ENCODE results near the gene ERVFRD-1. TPM values are rescaled to one million over a fixed set of nuclear protein-coding genes. Genes with fewer than 3 reads are reported as not detected.

ERVFRD-1 gene
- polyA plus RNA-seq, 1 experiment: not detected

GRCh38 chr6:11085758-11086435 lies 25.6 kb downstream of the ERVFRD-1 start:
- POLR2A ChIA-PET: no interaction called here
- no peak for TF ChIP-seq CTCF (IDR thresholded peaks at IDR 0.05; ENCODE audit: low read depth, low read length)
- no peak for DNase-seq (ENCODE audit: low read depth, low spot score)
- CTCF ChIA-PET: interaction anchor here (0.6 kb wide), 1 partner anchor 400 kb away, joined by 4 read pairs; no protein-coding TSS in a partner anchor
- no peak overlapping the region for H3K4me3 ChIP-seq (ENCODE audit: low read depth, low read length)
- H3K27me3 ChIP-seq (ENCODE audit: control insufficient read depth, insufficient read depth, low read length): no peaks in the 10 kb centered on the region
- H3K9me3 ChIP-seq (ENCODE audit: control insufficient read depth, insufficient read depth, low read length): peaks cover 3% of the 10 kb centered on the region; the same call in 1 of the 2 replicates
- no peak overlapping the region for H3K27ac ChIP-seq (ENCODE audit: low read depth, low read length)

GRCh38 chr6:11083956-11084355 lies 27.6 kb downstream of the ERVFRD-1 start:
- DNase-seq (ENCODE audit: low read depth, low spot score): no peak
- TF ChIP-seq CTCF (IDR thresholded peaks at IDR 0.05; ENCODE audit: low read depth, low read length): no peak
- ChIA-PET POLR2A (no interaction called here), CTCF (interaction anchor here (0.8 to 3.2 kb wide), 3 partner anchors 14 to 412 kb away, joined by 3 to 17 read pairs (median 3); no protein-coding TSS in a partner anchor)
- Histone ChIP-seq H3K27ac (ENCODE audit: low read depth, low read length) (no peak overlapping the region), H3K27me3 (ENCODE audit: control insufficient read depth, insufficient read depth, low read length) (no peaks in the 10 kb centered on the region), H3K4me3 (ENCODE audit: low read depth, low read length) (no peak overlapping the region), H3K9me3 (ENCODE audit: control insufficient read depth, insufficient read depth, low read length) (peaks cover 3% of the 10 kb centered on the region; the same call in 1 of the 2 replicates)

GRCh38 chr6:11083491-11083890 lies 28.0 kb downstream of the ERVFRD-1 start:
- peaks cover 3% of the 10 kb centered on the region; the same call in 1 of the 2 replicates for H3K9me3 ChIP-seq (ENCODE audit: control insufficient read depth, insufficient read depth, low read length)
- H3K27ac ChIP-seq (ENCODE audit: low read depth, low read length): no peak overlapping the region
- no peak for DNase-seq (ENCODE audit: low read depth, low spot score)
- H3K4me3 ChIP-seq (ENCODE audit: low read depth, low read length): no peak overlapping the region
- CTCF ChIA-PET: interaction anchor here (0.8 to 3.2 kb wide), 3 partner anchors 14 to 413 kb away, joined by 3 to 17 read pairs (median 4); no protein-coding TSS in a partner anchor
- H3K27me3 ChIP-seq (ENCODE audit: control insufficient read depth, insufficient read depth, low read length): no peaks in the 10 kb centered on the region
- no peak for TF ChIP-seq CTCF (IDR thresholded peaks at IDR 0.05; ENCODE audit: low read depth, low read length)
- POLR2A ChIA-PET: no interaction called here

- H3K9me3 ChIP-seq (ENCODE audit: control insufficient read depth, insufficient read depth, low read length): no peaks in the 10 kb centered on the region
- CTCF ChIA-PET: interaction anchor here (1.0 to 1.9 kb wide), 2 partner anchors 11 to 416 kb away, joined by 3 to 15 read pairs; no protein-coding TSS in a partner anchor
- no peak overlapping the region for H3K4me3 ChIP-seq (ENCODE audit: low read depth, low read length)
- no peaks in the 10 kb centered on the region for H3K27me3 ChIP-seq (ENCODE audit: control insufficient read depth, insufficient read depth, low read length)
- H3K27ac ChIP-seq (ENCODE audit: low read depth, low read length): no peak overlapping the region
- POLR2A ChIA-PET: interaction anchor here (0.7 kb wide), 2 partner anchors 11 to 50 kb away, joined by 3 to 5 read pairs; no protein-coding TSS in a partner anchor
- DNase-seq (ENCODE audit: low read depth, low spot score): no peak
- TF ChIP-seq CTCF (IDR thresholded peaks at IDR 0.05; ENCODE audit: low read depth, low read length): no peak
These were observed 31.2 kb downstream of the ERVFRD-1 start for GRCh38 chr6:11080296-11080695.

GRCh38 chr6:11078266-11078665 lies 33.3 kb downstream of the ERVFRD-1 start:
- no peaks in the 10 kb centered on the region for H3K27me3 ChIP-seq (ENCODE audit: control insufficient read depth, insufficient read depth, low read length)
- POLR2A ChIA-PET: no interaction called here
- no peak overlapping the region for H3K4me3 ChIP-seq (ENCODE audit: low read depth, low read length)
- no peak for DNase-seq (ENCODE audit: low read depth, low spot score)
- CTCF ChIA-PET: interaction anchor here (4.9 kb wide), 1 partner anchor 418 kb away, joined by 24 read pairs; no protein-coding TSS in a partner anchor
- no peak for TF ChIP-seq CTCF (IDR thresholded peaks at IDR 0.05; ENCODE audit: low read depth, low read length)
- H3K27ac ChIP-seq (ENCODE audit: low read depth, low read length): no peak overlapping the region
- no peaks in the 10 kb centered on the region for H3K9me3 ChIP-seq (ENCODE audit: control insufficient read depth, insufficient read depth, low read length)
